Hepatocyte (in vitro differentiated cells): ENCODE measurements around the gene C2orf68.

Experiments
- CTCF ChIP-seq: fragments of 200-600 bp; sonication (generic); IDR thresholded peaks from 2 replicates; pipeline ENCODE4 v1.5.1; 2016; ENCODE audit warnings: antibody characterized with exemption, mild to moderate bottlenecking; ENCODE audit not compliant: poor library complexity
- EZH2 ChIP-seq: fragments of 200-600 bp; sonication (generic); IDR thresholded peaks from 2 replicates; pipeline ENCODE4 v1.6.1; 2016; ENCODE audit warnings: antibody characterized with exemption, mild to moderate bottlenecking, borderline replicate concordance

GRCh38 chr2:85582492-85582891 lies 29.4 kb downstream of the C2orf68 start:
- no peak for TF ChIP-seq EZH2
- no peak for TF ChIP-seq CTCF
